Measurements from ENCODE around the gene TENM4. TPM values are rescaled to one million over a fixed set of nuclear protein-coding genes. Genes with fewer than 3 reads are reported as not detected.

The TENM4 gene
- total and polyA plus RNA-seq, 2 of the 8 experiments (the other 6 are each of a cell fraction or from before 2014, with no cell fraction given) = 3.5 to 7.2 TPM

- Histone ChIP-seq H4K91ac (replicated peaks; ENCODE audit: insufficient read length, low read length) (peak overlapping the region; percentile 44), H3K18ac (ENCODE audit: extremely low read depth, low read length) (peak overlapping the region; percentile 48; the same call in 1 of the 2 replicates), H2BK5ac (ENCODE audit: low read depth, low read length) (no peak overlapping the region), H3K4me1 (replicated peaks in 1 of 4; ENCODE audit: control insufficient read depth in 3 of 4, insufficient read depth in 4 of 4, low read length in 3 of 4) (peaks cover under 1 to 15% (median 10%) of the 10 kb centered on the region in 4 experiments; a peak in 6 of 7 replicates), H2BK120ac (replicated peaks; ENCODE audit: low read depth, low read length) (no peak overlapping the region), H2BK15ac (ENCODE audit: low read length) (no peak overlapping the region), H3K23me2 (ENCODE audit: low read depth, low read length) (peaks cover 41% of the 10 kb centered on the region), H3K9ac (replicated peaks in 1 of 4; ENCODE audit: extremely low read depth in 1 of 4, low read depth in 3 of 4, low read length in 3 of 4) (no peak overlapping the region; a peak in 1 of 7 replicates), H3K9me3 (ENCODE audit: insufficient read depth in 2 of 2, low read depth in 1 of 2, low read length in 1 of 2) (no peaks in the 10 kb centered on the region), H3K56ac (replicated peaks; ENCODE audit: insufficient read length, low read depth, low read length) (no peak overlapping the region), H3K79me1 (ENCODE audit: low read depth, low read length) (no peaks in the 10 kb centered on the region; the same call in 1 of the 2 replicates), H3K79me2 (ENCODE audit: control insufficient read depth in 1 of 2, insufficient read depth in 2 of 2, low read length in 2 of 2) (0 out of 4 replicates have a peak, but pooled peaks cover 0 to 2% of the 10 kb centered on the region in 2 experiments), H2BK20ac (ENCODE audit: low read length) (no peak overlapping the region), H3K36me3 (ENCODE audit: control insufficient read depth in 2 of 4, insufficient read depth in 4 of 4, low read length in 3 of 4) (no peaks in the 10 kb centered on the region), H4K20me1 (replicated peaks in 1 of 2; ENCODE audit: control insufficient read depth in 1 of 2, insufficient read depth in 2 of 2, low read length in 2 of 2) (no peaks in the 10 kb centered on the region), H3K23ac (ENCODE audit: insufficient read length) (no peak overlapping the region), H3K4me3 (ENCODE audit: extremely low read depth in 1 of 4, insufficient read depth in 2 of 4, low read depth in 3 of 4, low read length in 4 of 4) (peak overlapping the region; percentile 56 to 80 (median 63)), H3K27me3 (replicated peaks in 1 of 4; ENCODE audit: control insufficient read depth in 3 of 4, extremely low read depth in 1 of 4, insufficient read depth in 3 of 4, low read length in 3 of 4) (peaks cover 12 to 70% (median 59%) of the 10 kb centered on the region in 4 experiments), H2BK12ac (ENCODE audit: low read depth, low read length) (no peak overlapping the region), H4K5ac (ENCODE audit: insufficient read length, low read depth, low read length) (no peak overlapping the region), H4K8ac (ENCODE audit: extremely low read depth, insufficient read depth, low read length) (peak overlapping the region; percentile 51), H2AFZ (ENCODE audit: low read length) (no peak overlapping the region), H3K4ac (replicated peaks; ENCODE audit: insufficient read length, low read depth, low read length) (no peak overlapping the region), H3K14ac (ENCODE audit: insufficient read length) (no peak overlapping the region), H3K4me2 (ENCODE audit: insufficient read depth in 1 of 2, low read depth in 2 of 2, low read length in 2 of 2) (peak overlapping the region; percentile 96 to 98), H3K27ac (ENCODE audit: low read depth, low read length) (no peak overlapping the region), H2AK5ac (ENCODE audit: low read depth, low read length) (no peak overlapping the region)
- ChIA-PET POLR2A (ENCODE audit: partially characterized antibody) (interaction anchor here (0.7 to 2.7 kb wide), 13 partner anchors 9 to 227 kb away, joined by 3 to 15 read pairs (median 4); no protein-coding TSS in a partner anchor), CTCF (ENCODE audit: partially characterized antibody) (interaction anchor here (0.6 to 3.8 kb wide), 23 partner anchors 10 to 647 kb away, joined by 3 to 32 read pairs (median 4); no protein-coding TSS in a partner anchor)
- TF ChIP-seq SP4 (IDR thresholded peaks at IDR 0.05; ENCODE audit: low read length) = no peak
- WGBS, 2 experiments (ENCODE audit: extremely low coverage in 1 of 2, insufficient coverage in 1 of 2, insufficient read length in 1 of 2, insufficient replicate concordance in 2 of 2, low coverage in 1 of 2, low lambda C conversion rate in 2 of 2, missing lambda C conversion rate in 1 of 2) = 1% methylated on average over 16 of the region's 24 CpGs; no CpG with 5 or more reads in 1 of the 2 experiments
- no peak for FAIRE-seq
- no peak for DNase-seq (ENCODE audit: low read depth in 1 of 2, low spot score in 2 of 2)
Measured at GRCh38 chr11:79439410-79439885, 1.4 kb downstream of the TENM4 start.
